GM19455 (cell line): Measurements from ENCODE around the gene CPEB4.

Experiments used
- ATAC-seq: cut with Tn5 transposase; IDR thresholded peaks from one replicate; pipeline ENCODE4 v1.9.1; 2021; ENCODE audit not compliant: unreplicated experiment

Gene CPEB4

DNA sequence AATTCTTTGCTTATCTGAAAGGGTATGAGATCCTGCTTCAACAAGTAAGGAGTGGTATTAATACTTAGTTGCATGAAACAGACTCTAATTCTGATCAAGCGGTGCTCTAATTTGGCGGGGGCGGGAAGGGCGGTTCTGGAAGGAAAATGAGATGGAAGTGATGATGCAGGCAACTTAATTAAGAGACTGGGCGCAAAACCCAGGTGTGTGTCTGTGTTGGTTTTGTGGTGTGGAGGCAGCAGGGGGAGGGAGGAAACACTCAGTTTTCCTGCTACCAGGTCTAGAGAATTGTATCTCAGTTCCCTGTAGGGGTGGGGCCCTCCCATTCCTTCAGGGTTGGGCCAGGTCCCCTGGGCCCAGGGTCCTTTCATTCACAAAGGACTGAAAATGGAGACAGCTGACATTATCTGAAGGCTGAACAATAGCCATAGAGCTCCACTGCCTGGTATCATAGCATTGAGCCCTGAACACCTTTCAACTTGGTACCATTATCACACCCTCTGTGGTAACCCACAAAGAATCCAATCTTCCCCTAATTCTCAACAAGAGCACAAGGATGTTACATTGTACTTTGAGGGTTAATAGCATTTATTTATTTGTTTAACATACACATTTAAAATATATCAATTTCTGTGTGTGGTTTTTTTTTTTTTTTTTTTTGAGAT is 83.7 kb downstream of the CPEB4 start:
- no peak for ATAC-seq

DNA sequence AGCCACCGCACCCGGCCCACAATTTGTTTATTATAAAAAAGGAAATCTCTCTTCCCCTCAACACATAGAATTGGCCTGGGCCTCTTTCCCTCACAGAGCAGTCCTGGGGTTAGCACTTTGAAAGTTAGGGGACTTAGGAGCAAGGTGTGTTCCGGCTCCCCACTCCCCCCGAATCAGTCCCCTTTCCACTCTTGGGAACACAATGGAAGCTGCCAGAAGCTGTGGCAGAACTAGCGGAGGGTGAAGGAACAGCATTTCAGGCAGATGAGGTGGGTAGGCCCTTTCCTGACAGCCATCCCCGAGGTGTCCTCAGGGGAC is 84.4 kb downstream of the CPEB4 start:
- peak; percentile 18 for ATAC-seq

DNA sequence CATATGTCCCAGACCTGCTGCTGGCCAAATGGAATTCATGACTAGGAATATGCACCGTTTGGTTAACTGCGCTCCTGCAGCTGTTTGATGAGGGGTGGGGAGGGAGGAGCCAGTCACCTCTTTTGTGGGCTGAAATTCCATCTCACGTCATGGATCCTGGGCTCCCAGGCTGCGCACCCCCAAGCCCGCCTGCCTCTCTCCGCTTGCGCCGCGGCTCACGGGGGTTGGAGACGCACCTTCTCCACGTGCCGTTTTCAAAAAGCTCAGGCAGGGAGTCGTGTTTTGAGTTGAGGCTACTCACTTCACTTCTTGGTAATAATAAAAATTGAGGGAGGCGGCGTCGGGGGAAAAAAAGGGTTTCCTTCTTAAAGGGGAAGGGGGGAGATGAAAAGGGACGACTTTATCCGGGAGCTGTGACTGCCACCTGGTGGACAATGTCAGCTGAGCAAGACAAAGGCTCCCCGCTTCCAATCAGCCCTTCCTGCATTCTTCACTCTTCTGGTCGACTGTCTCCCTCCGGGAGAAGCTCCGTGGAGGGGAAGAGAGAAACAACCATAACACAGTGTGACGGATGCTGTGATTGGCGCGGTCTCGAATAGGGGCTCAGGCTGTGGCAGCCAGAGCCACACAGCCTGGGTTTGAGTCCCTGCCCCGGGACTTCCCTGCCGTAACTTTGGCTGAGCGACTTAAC is 84.9 kb downstream of the CPEB4 start:
- peak; percentile 84 for ATAC-seq

DNA sequence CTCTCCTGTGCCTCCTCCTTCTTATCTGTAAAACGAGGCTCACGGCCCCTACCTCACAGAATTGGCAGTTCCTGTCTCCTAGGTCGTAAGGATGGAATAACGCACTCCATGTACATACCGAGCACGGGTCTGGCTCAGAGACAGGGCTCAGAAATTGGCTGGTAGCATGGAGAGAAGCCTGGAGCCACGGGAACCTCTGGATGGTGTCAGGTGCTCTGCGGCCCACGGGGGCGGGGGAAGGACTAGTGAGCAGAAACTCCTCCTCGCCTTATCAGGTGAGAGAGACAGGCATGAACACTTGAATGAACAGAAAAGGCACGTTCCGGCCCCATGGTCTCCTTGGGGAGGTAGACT is 85.4 kb downstream of the CPEB4 start:
- ATAC-seq, result peak; percentile 23

DNA sequence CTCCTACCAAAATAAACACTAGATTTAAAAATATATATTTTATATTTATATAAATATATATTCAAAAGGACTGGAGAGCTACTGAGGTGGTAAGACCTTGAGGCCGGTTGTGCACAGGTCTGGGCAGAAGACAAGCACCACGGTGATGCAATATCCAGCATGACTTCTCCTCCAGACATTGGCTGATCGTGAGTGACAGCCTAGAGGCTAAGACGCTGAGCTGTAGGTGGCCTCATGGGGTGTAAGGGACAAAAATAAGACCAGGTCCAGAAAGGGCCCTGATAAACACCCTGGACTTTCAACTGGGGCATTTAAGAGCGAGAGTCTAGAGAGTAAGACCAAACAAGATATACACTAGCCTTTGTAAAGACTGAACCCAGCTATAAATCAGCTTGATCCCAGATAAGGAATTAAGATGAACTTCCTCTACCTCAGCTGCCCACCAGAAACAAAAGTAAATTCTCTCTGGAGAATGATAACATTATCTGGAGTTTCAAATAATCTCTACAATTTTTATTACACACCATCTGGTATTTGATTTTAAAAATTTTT is 86.6 kb downstream of the CPEB4 start:
- ATAC-seq, result no peak

DNA sequence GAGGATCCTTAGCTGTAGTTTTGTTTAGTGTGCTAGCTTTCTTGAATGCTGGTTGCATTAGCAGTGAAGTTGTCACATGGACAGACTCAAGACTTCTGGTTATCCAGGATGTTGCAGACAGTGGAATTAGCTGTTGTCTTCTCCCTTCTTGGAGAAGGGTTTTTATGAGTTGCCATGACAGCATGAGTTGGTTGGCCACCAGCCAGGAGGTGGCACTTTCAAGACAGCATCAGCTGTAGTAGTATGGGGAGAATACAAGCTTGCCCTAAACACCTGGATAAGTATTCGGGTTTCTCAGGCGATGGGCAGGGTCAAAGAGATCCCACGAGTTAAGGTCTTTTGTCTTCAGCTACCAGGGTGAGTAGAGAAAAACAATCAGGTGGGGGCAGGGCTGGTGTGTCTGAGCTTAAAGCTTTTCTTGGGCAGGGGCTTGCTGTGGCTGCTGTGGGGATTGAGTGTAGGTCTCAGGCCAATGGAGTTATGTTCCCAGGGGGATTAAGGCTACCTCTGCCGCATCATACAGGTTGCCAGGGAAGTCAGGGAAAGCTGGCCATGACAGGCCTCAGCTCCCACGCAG is 93.1 kb downstream of the CPEB4 start:
- ATAC-seq, result no peak

DNA sequence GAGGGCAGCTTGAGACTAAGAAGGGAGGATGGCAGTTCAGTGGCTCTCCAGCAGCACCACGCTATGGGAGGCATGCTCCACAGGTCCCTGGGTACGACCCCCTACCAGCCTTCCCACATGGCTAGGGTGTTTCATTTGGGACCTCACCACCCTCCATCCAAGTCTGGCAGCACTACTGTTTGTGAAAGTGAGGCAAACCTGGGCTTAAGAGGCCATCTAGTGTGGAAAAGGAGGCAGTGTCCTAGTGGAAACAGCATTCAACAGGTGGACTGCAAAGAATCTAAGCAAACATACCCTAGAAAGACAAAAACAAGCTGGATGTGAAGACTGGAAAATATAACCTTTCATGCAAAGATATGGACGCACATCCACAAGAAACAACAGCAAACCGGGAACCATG is 96.1 kb downstream of the CPEB4 start:
- no peak for ATAC-seq

DNA sequence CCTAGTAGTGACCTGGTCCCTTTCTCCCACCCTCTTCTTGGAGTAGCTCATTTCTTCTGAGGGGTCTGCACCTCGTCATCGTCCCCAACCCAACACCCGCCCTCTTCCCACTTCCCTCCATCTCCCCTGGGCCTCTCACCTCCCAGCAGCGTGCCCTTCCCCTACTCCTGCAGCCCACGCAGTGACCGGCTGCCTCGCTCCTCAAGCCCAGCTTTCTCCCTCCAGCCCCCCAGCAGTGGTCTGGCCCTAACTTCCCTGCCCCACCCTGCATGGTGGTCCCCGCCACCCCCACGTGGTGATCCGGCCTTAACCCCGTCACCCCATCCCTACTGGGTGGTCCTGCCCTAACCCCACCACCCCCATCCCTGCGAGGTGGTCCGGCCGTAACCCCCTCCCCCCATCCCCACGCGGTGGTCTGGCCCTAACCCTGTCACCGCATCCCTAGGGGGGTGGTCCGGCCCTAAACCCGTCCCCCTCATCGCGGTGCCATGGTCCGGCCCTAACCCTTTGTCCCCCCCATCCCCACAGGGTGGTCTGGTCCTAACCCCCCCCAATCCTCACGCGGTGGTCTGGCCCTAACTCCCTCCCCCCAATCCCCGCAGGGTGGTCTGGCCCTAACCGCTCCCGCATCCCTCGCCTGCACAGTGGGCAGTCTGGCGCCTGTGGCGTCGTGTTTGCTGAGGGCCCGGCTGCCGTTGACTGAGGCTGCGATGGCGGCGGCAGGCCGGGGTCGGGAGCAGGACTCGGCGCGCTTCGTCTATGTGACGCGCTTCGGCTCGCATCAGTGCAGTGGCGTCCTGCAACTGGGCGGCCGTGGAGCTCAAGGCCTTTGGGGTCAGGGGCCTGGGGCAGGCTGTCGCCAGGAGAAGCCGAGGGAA is 100.6 kb downstream of the CPEB4 start, which contains the start of gene C5orf47:
TSS of gene C5orf47 (plus strand) at position 617 of the 878 bp plus-strand sequence. CDS start at position 711, 94 bp downstream.
- ATAC-seq, result no peak

DNA sequence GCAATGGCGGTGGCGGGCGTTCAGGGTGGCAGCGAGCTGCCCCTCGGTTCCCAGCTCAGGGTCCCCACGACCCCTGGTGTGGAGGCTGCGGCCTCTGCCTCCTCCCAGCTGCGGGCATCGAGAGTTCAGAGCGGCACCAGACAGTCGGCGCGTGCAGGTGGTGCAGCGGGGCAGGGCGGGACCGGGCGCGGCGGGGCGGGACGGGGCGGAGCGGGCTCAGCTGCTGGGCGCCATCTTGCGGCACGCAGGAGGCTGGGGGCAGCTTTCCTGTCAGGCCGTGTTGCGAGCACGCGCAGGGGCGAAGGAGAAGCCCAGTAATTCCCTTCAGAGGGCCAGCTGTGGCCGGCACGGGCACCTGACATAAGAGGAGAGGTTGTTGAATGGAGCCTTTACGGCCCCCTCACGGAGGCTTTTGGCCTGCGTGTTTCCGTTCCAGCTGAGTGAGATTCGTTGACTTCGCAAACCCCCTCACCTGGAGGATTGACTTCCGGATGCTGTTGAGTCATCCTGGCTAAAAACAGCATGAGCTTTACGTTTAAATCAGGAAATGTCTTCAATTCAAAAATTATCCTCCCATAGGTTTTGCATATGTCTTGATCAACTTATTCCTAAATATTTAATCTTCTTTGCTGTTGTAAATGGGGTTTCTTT is 101.4 kb downstream of the CPEB4 start:
- no peak for ATAC-seq

DNA sequence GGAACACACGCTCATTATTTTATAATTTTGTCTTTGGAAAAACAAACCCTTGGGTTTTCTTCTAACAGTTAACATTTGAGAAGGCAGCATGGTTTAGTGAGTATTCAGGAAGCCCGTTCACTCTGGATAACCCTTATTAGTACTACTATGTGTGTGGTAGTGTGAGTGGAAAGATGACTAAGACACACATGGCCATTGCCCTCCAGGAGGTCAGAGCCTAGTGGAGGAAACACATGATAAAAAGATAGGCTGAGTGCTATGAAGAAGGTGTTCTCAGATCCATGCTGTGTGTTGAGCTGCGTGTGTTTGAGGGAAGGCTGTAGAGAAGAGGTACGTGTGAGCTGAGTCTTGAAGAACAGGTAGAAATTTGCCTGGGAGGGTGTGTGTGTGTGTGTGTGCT is 109.2 kb downstream of the CPEB4 start:
- no peak for ATAC-seq

DNA sequence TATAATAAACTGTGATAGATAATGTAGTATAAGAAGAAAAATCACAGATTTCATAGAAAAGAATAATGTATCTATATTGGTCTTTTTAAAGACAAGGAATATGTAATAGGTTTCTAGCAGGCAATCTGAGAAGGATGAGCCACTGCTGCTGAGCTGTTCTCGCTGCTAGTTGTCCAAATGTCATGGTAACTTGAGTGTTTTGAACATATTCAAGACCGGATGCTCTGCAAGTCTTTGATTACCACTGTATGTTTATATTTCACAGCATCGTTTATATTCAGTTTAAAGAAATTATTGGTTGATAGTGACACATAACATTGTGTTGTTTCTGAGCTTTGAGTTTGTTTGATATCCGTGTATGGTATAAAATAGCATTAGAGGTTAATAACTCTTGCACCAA is 110.4 kb downstream of the CPEB4 start:
- no peak for ATAC-seq

DNA sequence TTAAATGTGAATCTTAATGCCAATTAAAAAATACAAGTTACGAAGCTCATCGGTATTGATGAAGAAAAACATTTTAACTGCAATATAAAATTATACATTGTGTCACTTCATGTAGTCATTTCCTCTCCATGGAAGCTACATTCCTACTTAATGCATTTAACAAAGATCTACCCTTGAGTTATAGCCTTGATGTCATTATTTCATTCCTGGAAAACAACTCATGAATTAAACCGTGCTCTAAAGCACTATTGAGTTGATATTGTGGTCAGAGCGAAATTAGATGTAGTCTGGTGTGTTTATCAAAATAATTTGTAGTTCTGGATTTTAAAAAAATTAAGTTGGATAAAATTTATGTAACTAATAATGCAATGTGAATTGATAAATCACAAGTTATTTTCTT is 111.9 kb downstream of the CPEB4 start:
- no peak for ATAC-seq

DNA sequence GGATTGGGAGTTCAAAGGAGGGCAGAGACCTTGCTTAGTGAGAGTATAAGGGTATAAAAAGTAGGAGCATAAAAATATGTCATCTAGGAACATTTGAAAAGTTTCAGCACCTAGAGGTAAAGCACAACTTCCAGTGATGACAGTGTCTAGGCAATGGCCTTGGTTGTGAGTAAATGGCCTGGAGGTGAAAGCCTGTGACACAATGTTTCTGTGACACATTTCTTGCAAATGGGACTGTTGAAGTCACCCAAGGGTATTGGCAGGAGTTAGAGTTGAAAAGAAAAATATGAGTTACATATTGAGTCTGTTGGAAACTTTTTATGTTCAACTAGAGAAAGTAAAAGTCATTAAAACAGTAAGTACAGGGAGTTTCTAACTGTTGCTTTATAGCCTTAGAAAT is 115.6 kb downstream of the CPEB4 start:
- ATAC-seq, result no peak

DNA sequence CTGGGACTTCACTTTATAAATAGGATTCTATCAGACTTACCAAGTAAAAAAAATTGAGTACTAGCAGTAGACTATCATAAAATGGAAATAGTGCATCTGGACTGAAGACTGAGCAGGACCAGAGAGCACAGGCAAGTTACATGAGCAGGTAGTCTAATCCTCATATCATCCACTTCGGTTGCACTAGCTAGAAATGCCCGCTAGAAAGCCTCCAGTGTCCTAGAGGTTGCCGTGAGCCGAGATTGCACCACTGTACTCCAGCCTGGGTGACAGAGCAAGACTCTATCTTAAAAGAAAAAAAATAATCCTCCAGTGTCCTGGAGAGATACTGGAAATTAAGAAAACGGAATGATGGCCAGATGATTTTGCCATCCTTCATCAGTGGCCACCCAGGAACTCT is 120.8 kb downstream of the CPEB4 start:
- ATAC-seq, result no peak

DNA sequence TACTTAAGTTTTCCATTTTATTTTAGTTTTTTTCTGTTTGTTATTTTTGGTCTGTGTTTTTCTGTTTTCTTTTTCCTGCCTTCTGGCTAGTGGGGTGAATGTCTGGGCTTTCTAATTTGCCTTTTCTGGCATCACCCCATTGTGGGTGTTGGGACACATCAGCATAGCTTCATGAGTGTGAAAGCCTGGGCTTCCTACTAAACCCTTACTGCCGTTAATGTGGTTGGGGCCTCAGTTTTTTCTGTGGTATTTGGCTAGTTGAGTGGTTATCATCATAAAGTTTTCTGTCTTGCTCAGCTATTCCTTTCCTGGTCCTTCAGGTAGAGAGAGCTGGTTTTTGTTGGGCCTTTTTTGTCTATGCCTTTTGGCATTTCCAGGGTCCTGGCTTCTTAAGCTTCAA is 122.2 kb downstream of the CPEB4 start:
- ATAC-seq, result no peak

DNA sequence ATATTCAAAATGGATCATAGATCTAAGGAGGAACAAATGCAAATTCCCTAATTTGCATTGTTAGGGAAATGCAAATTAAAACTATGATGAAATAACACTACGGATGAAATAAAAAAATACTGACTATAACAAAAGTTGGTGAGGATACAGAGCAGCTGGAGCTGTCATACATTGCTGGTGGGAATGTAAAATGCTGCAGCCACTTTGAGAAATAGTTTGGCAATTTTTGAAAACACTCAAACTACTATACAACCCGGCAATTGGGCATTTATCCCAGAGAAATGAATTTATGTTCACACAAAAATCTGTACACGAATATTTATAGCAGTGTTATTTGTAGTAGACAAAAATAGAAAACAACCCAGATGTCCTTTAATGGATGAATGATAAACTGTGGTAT is 123.3 kb downstream of the CPEB4 start:
- no peak for ATAC-seq
